ENCODE measurements around the gene CD5L.

CD5L gene

GRCh38 chr1:157782931-157783330, 58.7 kb downstream of the CD5L start:
- H3K27me3 Mint-ChIP-seq (ENCODE audit: low read depth, poor library complexity): peaks cover 10% of the 10 kb centered on the region
- H3K4me3 Mint-ChIP-seq: no peak overlapping the region
- no peaks in the 10 kb centered on the region for H3K9me3 Mint-ChIP-seq
- TF ChIP-seq CTCF (IDR thresholded peaks at IDR 0.05): no peak
- no peaks in the 10 kb centered on the region for H3K36me3 Mint-ChIP-seq (ENCODE audit: low read depth)
- H3K4me1 Mint-ChIP-seq: no peaks in the 10 kb centered on the region
- H3K27ac Mint-ChIP-seq: no peak overlapping the region
- DNase-seq: no peak

GRCh38 chr1:157781048-157781447, 60.6 kb downstream of the CD5L start:
- no peaks in the 10 kb centered on the region for H3K9me3 Mint-ChIP-seq
- no peak overlapping the region for H3K27ac Mint-ChIP-seq
- H3K27me3 Mint-ChIP-seq (ENCODE audit: low read depth, poor library complexity): peaks cover 6% of the 10 kb centered on the region
- DNase-seq: no peak
- no peak for TF ChIP-seq CTCF (IDR thresholded peaks at IDR 0.05)
- no peak overlapping the region for H3K4me3 Mint-ChIP-seq
- no peaks in the 10 kb centered on the region for H3K4me1 Mint-ChIP-seq
- H3K36me3 Mint-ChIP-seq (ENCODE audit: low read depth): no peaks in the 10 kb centered on the region

Measured in nephron progenitor cell (in vitro differentiated cells).